Measurements from ENCODE around the gene TMEM200C.

Gene TMEM200C

GRCh38 chr18:5895299-5895875 lies at the start of gene TMEM200C:
TMEM200C (minus strand) TSS chr18:5895522; CDS start chr18:5892063, 3,459 bp downstream.
- no peak for DNase-seq (ENCODE audit: low spot score)

DNA sequence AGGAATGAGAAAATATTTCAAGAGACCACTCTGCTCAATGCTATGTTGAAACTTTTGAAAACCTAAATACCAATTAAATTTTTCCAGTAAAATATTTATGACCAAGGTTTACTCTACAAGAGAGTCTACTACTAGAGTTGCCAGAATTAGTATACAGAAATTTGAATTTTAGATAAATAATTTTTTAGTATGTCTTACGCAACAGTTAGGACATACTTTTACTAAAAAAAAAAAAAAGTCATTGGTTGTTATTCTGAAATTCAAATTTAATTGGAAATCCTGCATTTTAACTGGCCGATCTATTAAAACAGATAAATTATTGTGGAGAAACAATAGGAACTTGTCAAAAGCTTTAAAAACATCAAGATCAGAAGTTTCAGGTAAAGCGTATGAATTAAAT lies 49.1 kb upstream of the TMEM200C start:
- no peak for DNase-seq (ENCODE audit: low spot score)

- no peak for DNase-seq (ENCODE audit: low spot score)
These were observed 48.2 kb upstream of the TMEM200C start for GRCh38 chr18:5943514-5943913.

GRCh38 chr18:5942591-5942990 lies 47.3 kb upstream of the TMEM200C start:
- DNase-seq (ENCODE audit: low spot score), result no peak

- no peak for DNase-seq (ENCODE audit: low spot score)
These were observed 46.6 kb upstream of the TMEM200C start for GRCh38 chr18:5941890-5942289.

DNA sequence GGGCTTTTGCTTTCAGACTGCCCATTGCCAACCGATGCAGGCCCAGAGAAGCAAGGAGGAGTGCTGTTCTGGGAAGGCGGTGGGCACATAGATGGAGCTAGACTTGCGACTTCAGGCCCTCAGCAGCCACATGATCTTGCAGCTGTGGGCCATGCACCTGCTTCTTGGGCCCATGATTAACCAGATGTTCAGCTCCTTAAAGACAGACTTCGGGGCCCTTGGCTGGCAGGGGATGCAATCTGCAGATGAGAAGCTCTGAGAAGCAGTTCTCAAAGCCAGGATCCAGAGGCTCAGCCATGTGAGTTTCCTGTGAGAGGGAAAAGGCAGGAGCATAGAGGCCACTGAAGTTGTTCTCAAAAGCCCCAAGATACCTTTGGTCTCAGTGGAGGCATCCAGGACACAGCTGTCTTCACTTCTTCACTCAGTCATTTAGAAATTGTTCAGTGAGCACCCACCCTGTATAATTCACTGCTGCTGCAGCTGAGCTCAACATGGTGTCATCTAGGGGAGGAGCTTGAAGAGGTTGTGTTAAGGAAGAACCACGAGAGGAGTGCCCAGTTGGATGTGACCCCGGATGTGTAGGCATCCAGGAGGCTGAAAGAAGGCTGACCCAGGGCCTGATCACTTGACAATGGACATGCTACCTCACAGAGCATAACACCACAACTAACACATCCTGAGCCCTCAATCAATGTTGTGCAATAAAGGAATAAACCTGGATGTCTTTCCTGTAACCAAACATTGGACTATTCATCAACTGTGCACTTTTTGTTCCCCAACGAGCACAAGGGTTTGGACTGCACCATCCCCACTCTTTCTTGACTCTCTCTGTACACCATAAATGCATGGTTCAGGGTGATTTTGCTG lies 44.7 kb upstream of the TMEM200C start:
- DNase-seq (ENCODE audit: low spot score), result no peak

DNA sequence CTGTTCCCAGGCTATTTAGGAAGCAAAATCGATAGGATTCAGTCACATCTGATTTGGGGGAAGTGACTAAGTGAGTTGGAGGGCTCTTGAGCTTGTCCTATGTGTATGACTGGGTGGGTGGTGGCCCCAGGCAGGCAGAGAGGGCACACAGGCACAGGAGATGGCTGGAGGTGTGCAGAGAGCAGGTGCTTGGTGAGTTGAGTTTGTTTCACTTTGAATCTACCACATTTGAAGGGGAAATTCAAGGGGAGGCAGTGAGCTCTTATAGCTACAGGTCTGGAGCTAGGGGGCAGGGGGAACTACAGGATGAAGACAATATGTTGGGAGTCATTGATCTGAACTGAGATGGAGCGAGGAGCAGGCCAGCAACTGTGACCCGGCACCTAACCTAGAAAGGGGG lies 42.5 kb upstream of the TMEM200C start:
- no peak for DNase-seq (ENCODE audit: low spot score)

GRCh38 chr18:5937121-5937520 lies 41.8 kb upstream of the TMEM200C start:
- DNase-seq (ENCODE audit: low spot score), result no peak

GRCh38 chr18:5930789-5931188 lies 35.5 kb upstream of the TMEM200C start:
- DNase-seq (ENCODE audit: low spot score), result no peak

DNA sequence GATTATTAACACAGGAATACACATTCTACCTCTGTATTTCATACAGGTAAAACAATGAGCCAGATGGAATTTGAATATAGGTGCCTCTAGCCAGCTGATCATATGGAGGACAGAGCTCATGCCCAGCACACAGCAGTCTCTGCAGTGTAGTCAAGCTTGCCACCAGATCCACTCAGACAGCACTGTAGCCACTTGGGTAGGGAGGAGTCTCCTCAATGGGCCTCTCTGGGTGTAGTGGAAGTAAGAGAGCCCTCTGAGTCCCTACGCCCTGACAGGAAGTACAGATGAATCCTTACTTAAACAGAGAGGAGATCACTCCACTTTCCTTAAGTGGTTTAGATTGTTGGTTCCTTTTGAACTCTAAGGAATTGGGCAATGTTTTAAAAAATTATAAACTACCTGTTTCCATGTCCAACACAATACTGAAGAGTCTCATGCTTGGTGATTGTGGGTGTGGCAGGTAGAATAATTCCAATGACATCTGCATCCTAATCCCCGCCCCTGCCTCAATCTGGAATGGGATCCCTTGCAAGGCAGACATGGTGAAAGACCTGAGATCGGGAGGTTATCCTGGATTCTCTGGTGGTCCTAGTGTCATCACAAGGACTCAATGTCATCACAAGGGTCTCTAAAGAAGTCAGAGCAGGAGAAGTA lies 23.0 kb upstream of the TMEM200C start:
- DNase-seq (ENCODE audit: low spot score), result no peak

GRCh38 chr18:5914951-5915350 lies 19.6 kb upstream of the TMEM200C start:
- no peak for DNase-seq (ENCODE audit: low spot score)

- no peak for DNase-seq (ENCODE audit: low spot score)
These were observed 18.7 kb upstream of the TMEM200C start for GRCh38 chr18:5914016-5914415.

DNA sequence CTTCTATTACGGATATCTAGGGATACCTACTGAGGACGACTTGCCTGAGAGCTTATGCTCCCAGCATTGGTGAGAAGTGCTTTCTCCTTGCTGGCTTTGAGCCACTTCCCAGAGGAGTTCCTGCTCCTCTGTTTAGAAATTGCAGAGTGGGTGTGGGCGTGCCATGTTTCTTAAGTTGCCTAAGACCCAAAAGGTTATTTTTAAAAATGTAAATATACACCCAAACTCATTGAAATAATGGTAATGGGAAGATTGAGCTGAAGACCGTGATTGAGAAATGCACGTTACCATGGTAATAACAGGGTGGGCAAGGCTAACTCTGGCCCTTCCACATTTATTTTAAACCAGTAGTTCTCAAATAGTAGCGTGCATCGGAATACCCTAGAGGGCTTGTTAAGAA lies 17.2 kb upstream of the TMEM200C start:
- no peak for DNase-seq (ENCODE audit: low spot score)

DNA sequence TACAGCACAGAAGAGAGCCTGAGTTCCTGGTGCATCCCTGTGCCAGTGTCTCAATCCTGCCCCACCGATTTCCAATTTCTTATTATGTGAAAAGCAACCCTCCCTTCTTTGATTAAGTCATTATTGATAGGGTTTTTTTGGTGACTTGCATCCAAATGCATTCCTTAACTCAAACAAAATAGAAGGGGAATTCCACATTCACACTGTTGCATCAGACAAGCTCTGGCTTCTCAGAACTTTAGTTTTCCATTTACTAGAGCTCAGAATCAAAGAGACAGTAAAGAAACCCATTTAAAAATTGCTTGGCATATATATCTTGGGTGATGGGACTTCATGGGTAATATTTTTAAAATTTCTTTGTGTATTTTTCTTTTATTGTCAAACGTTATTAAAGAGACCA lies 13.8 kb upstream of the TMEM200C start:
- no peak for DNase-seq (ENCODE audit: low spot score)

- DNase-seq (ENCODE audit: low spot score), result no peak
These were observed 8.1 kb upstream of the TMEM200C start for GRCh38 chr18:5903386-5903785.

DNA sequence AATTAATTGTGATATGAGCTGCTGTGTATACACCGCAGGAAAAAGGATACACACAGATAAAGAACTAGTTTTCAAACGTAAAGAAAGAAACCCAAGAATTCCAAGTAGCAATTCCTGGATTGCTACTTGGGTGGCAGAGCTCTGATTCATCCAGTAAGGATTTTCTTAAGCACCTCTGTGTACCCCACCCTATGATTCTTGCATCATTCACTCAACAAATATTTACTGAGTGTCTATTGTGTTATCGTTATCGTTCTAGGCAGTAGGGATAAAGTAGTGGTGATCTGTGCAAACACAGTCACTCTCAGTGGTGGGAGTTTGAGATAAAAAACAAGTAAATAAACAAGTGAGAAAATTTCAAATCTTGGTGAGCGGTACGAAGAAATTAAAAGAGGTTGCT lies 4.9 kb upstream of the TMEM200C start:
- no peak for DNase-seq (ENCODE audit: low spot score)

GRCh38 chr18:5899835-5900234 lies 4.5 kb upstream of the TMEM200C start:
- DNase-seq (ENCODE audit: low spot score), result no peak

- no peak for DNase-seq (ENCODE audit: low spot score)
These were observed 786 bp upstream of the TMEM200C start for GRCh38 chr18:5895876-5896740.

GRCh38 chr18:5894611-5895298 lies 567 bp downstream of the TMEM200C start:
- no peak for DNase-seq (ENCODE audit: low spot score)

DNA sequence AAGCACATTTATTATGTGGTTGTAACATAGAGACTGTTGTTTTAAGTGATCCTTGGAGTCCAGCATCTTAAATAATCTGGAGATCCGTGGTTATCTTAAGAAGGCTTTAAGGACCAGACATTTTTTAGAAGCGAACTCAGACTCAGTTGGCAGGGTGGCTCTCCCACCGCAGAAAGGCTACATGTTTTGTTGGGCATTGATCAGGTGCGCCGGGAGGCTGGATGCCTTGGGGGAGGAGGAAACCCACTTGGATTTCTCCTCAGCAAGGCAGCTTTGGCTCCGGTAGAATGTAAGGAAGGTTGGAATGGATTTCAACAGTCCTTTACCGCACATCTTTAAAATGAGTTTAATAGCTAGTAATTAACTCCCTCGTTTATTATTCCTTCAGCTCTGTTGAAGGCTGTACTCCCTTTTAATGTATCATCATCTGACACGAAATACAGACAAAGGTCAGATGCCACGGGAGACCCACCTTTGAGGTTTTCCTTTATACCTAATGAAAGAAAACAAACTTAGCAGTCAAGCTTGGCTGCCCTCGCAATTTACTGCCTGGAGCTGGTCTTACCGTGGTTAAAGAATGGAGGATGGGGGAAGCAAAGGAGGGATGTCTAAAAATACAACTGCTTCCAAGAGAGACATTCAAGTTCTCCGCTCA lies 1.2 kb downstream of the TMEM200C start:
- no peak for DNase-seq (ENCODE audit: low spot score)

- DNase-seq (ENCODE audit: low spot score), result no peak
These were observed 2.4 kb downstream of the TMEM200C start for GRCh38 chr18:5892823-5893431.
